ENCODE data around the gene CLTB.

The CLTB gene

GRCh38 chr5:176392526-176392925, 23.8 kb downstream of the CLTB start:
- no peak overlapping the region for H3K4me3 ChIP-seq (ENCODE audit: low read depth, low read length)
- no peak for TF ChIP-seq CTCF (conservative IDR thresholded peaks at IDR 0.05; ENCODE audit: low read depth, low read length)
- no peak for DNase-seq (ENCODE audit: low read depth)

GRCh38 chr5:176391999-176392398, 24.3 kb downstream of the CLTB start:
- no peak for TF ChIP-seq CTCF (conservative IDR thresholded peaks at IDR 0.05; ENCODE audit: low read depth, low read length)
- no peak overlapping the region for H3K4me3 ChIP-seq (ENCODE audit: low read depth, low read length)
- DNase-seq (ENCODE audit: low read depth) = no peak

GRCh38 chr5:176391479-176391878, 24.9 kb downstream of the CLTB start:
- DNase-seq (ENCODE audit: low read depth) = no peak
- H3K4me3 ChIP-seq (ENCODE audit: low read depth, low read length) = no peak overlapping the region
- no peak for TF ChIP-seq CTCF (conservative IDR thresholded peaks at IDR 0.05; ENCODE audit: low read depth, low read length)

GRCh38 chr5:176389135-176390123, 26.9 kb downstream of the CLTB start:
- TF ChIP-seq CTCF (conservative IDR thresholded peaks at IDR 0.05; ENCODE audit: low read depth, low read length) = no peak
- H3K4me3 ChIP-seq (ENCODE audit: low read depth, low read length) = peak overlapping the region; percentile 92
- DNase-seq (ENCODE audit: low read depth) = no peak

- no peak for TF ChIP-seq CTCF (conservative IDR thresholded peaks at IDR 0.05; ENCODE audit: low read depth, low read length)
- DNase-seq (ENCODE audit: low read depth) = peak; percentile 99
- peak within 1 kb of the TSS; percentile 92 for H3K4me3 ChIP-seq (ENCODE audit: low read depth, low read length)
Observed at GRCh38 chr5:176388444-176389134, 27.8 kb downstream of the CLTB start, which contains the start of the genes HIGD2A and NOP16. HIGD2A (plus strand) TSS chr5:176388751; CDS start chr5:176388820, 69 bp downstream. NOP16 (minus strand) TSS chr5:176388598; CDS start chr5:176388539, 59 bp downstream.

GRCh38 chr5:176388003-176388443, 28.3 kb downstream of the CLTB start:
- peak; percentile 29 for DNase-seq (ENCODE audit: low read depth)
- TF ChIP-seq CTCF (conservative IDR thresholded peaks at IDR 0.05; ENCODE audit: low read depth, low read length) = no peak
- H3K4me3 ChIP-seq (ENCODE audit: low read depth, low read length) = peak overlapping the region; percentile 92

Data from choroid plexus epithelial cell (primary cell).